Measurements from ENCODE around the gene MEIS2.
A peak's percentile ranks its signal among the peaks of the same experiment; 100 is the strongest.

The MEIS2 gene

GRCh38 chr15:36947035-36947719 lies 153.2 kb downstream of the MEIS2 start:
- TF ChIP-seq CTCF (IDR thresholded peaks at IDR 0.05; ENCODE audit: low read depth, low read length) = no peak
- no peak overlapping the region for H3K4me3 ChIP-seq (replicated peaks in 1 of 2; ENCODE audit: low read depth in 2 of 2, low read length in 2 of 2)
- no peak for DNase-seq (ENCODE audit: low read depth in 2 of 2)

GRCh38 chr15:36944442-36944841 lies 155.9 kb downstream of the MEIS2 start:
- no peak for DNase-seq (ENCODE audit: low read depth in 2 of 2)
- no peak for TF ChIP-seq CTCF (IDR thresholded peaks at IDR 0.05; ENCODE audit: low read depth, low read length)
- H3K4me3 ChIP-seq (replicated peaks in 1 of 2; ENCODE audit: low read depth in 2 of 2, low read length in 2 of 2) = no peak overlapping the region

GRCh38 chr15:36943508-36944361 lies 156.6 kb downstream of the MEIS2 start:
- DNase-seq (ENCODE audit: low read depth in 2 of 2) = peak in 1 of 2 donors; percentile 57
- no peak overlapping the region for H3K4me3 ChIP-seq (replicated peaks in 1 of 2; ENCODE audit: low read depth in 2 of 2, low read length in 2 of 2)
- TF ChIP-seq CTCF (IDR thresholded peaks at IDR 0.05; ENCODE audit: low read depth, low read length) = no peak

GRCh38 chr15:36942248-36942827 lies 158.0 kb downstream of the MEIS2 start:
- no peak for DNase-seq (ENCODE audit: low read depth in 2 of 2)
- H3K4me3 ChIP-seq (replicated peaks in 1 of 2; ENCODE audit: low read depth in 2 of 2, low read length in 2 of 2) = no peak overlapping the region
- no peak for TF ChIP-seq CTCF (IDR thresholded peaks at IDR 0.05; ENCODE audit: low read depth, low read length)

- H3K4me3 ChIP-seq (replicated peaks in 1 of 2; ENCODE audit: low read depth in 2 of 2, low read length in 2 of 2) = no peak overlapping the region
- no peak for TF ChIP-seq CTCF (IDR thresholded peaks at IDR 0.05; ENCODE audit: low read depth, low read length)
- DNase-seq (ENCODE audit: low read depth in 2 of 2) = no peak
Measured at GRCh38 chr15:36941798-36942197, 158.6 kb downstream of the MEIS2 start.

GRCh38 chr15:36940636-36941260 lies 159.6 kb downstream of the MEIS2 start:
- no peak for TF ChIP-seq CTCF (IDR thresholded peaks at IDR 0.05; ENCODE audit: low read depth, low read length)
- H3K4me3 ChIP-seq (replicated peaks in 1 of 2; ENCODE audit: low read depth in 2 of 2, low read length in 2 of 2) = no peak overlapping the region
- no peak for DNase-seq (ENCODE audit: low read depth in 2 of 2)
